SK-N-SH (cell line): ENCODE results near the gene PIP4K2B. TPM values are rescaled to one million over a fixed set of nuclear protein-coding genes. Genes with fewer than 3 reads are reported as not detected.

Source experiments
- CTCF ChIA-PET: fragments of 300-600, 350-600 bp; formaldehyde crosslinking; extraction: SDS; loops from one replicate; lab custom pipeline; 2021; lab: Yijun Ruan, JAX
- POLR2A ChIA-PET: fragments of 350-600 bp; sonication (Branson Sonifier 250); formaldehyde crosslinking; extraction: SDS; loops from one replicate; lab custom pipeline; 2020; ENCODE audit warnings: antibody characterized with exemption, inconsistent platforms; lab: Yijun Ruan, JAX
- DNase-seq: peaks from one replicate; pipeline ENCODE4 v3.0.0; 2012
- H2AFZ ChIP-seq: fragments of 200-600 bp; sonication (generic); 2 replicates; pipeline ENCODE4 v1.8.1; 2016; ENCODE audit warnings: antibody characterized with exemption, mild to moderate bottlenecking, low read depth
- H3F3A ChIP-seq: fragments of 200-600 bp; sonication (generic); replicated peaks from 2 replicates; pipeline ENCODE3; 2016; ENCODE audit warnings: antibody characterized with exemption, mild to moderate bottlenecking; ENCODE audit not compliant: insufficient read depth
- H3K27ac ChIP-seq, 2 experiments: fragments of 200-500 bp in 1 of 2; fragments of 200-600 bp in 1 of 2; sonication (Bioruptor generic) in 1 of 2; sonication (generic), shearing (Covaris generic) in 1 of 2; 2 replicates each; pipeline versions ENCODE4 v1.5.1 to v1.6.1; 2014 to 2016; ENCODE audit warnings: low read depth in 2 of 2, inconsistent platforms in 1 of 2, low read length in 1 of 2, mild to moderate bottlenecking in 1 of 2, mixed read lengths in 1 of 2
- H3K27me3 ChIP-seq: fragments of 200-600 bp; sonication (generic), shearing (Covaris generic); 2 replicates; pipeline ENCODE4 v1.6.1; 2016; ENCODE audit warnings: mixed run types; ENCODE audit not compliant: insufficient read depth
- H3K36me3 ChIP-seq, 2 experiments: fragments of 200-500 bp in 1 of 2; fragments of 200-600 bp in 1 of 2; sonication (Bioruptor generic) in 1 of 2; sonication (generic) in 1 of 2; replicated peaks in 1 of 2; 2 replicates each; pipeline versions ENCODE3 to v1.5.1; 2014 to 2016; ENCODE audit warnings: low read length in 1 of 2, mild to moderate bottlenecking in 1 of 2; ENCODE audit not compliant: insufficient read depth in 2 of 2, control insufficient read depth in 1 of 2
- H3K4me1 ChIP-seq, 2 experiments: fragments of 200-500 bp in 1 of 2; fragments of 200-600 bp in 1 of 2; sonication (Bioruptor generic) in 1 of 2; sonication (generic), shearing (Covaris generic) in 1 of 2; 2 replicates each; pipeline versions ENCODE4 v1.5.1 to v1.6.1; 2014 to 2016; ENCODE audit warnings: low read depth in 1 of 2, low read length in 1 of 2, mixed run types in 1 of 2; ENCODE audit not compliant: insufficient read depth in 2 of 2, control insufficient read depth in 1 of 2
- H3K4me2 ChIP-seq: fragments of 200-600 bp; sonication (generic), shearing (Covaris generic); 2 replicates; pipeline ENCODE4 v1.6.1; 2017; ENCODE audit warnings: mixed run types
- H3K4me3 ChIP-seq, 2 experiments: fragments of 200-500 bp in 1 of 2; fragments of 200-600 bp in 1 of 2; sonication (Bioruptor generic) in 1 of 2; sonication (generic), shearing (Covaris generic) in 1 of 2; 2 replicates each; pipeline versions ENCODE4 v1.5.1 to v1.8.1; 2014 to 2016; ENCODE audit warnings: low read depth in 2 of 2, inconsistent platforms in 1 of 2, low read length in 1 of 2, mild to moderate bottlenecking in 1 of 2, mixed read lengths in 1 of 2, moderate library complexity in 1 of 2
- H3K79me2 ChIP-seq: fragments of 200-600 bp; sonication (generic); 2 replicates; pipeline ENCODE4 v1.8.1; 2017; ENCODE audit warnings: mild to moderate bottlenecking; ENCODE audit not compliant: insufficient read depth
- H3K9ac ChIP-seq: fragments of 200-600 bp; sonication (generic); 2 replicates; pipeline ENCODE4 v1.6.1; 2017; ENCODE audit warnings: mixed run types
- H3K9me2 ChIP-seq: fragments of 200-600 bp; sonication (generic); 2 replicates; pipeline ENCODE4 v1.6.1; 2017; ENCODE audit warnings: mixed run types
- H3K9me3 ChIP-seq: fragments of 200-600 bp; sonication (generic); 2 replicates; pipeline ENCODE4 v1.6.1; 2017; ENCODE audit warnings: mixed run types, mild to moderate bottlenecking, moderate library complexity
- H4K20me1 ChIP-seq: fragments of 200-600 bp; sonication (generic); 2 replicates; pipeline ENCODE4 v1.6.1; 2017; ENCODE audit warnings: mild to moderate bottlenecking, mixed run types; ENCODE audit not compliant: insufficient read depth
- NFIC ChIP-seq: IDR thresholded peaks from 2 replicates; pipeline ENCODE4 v1.4.0; 2012; ENCODE audit warnings: borderline replicate concordance
- REST ChIP-seq: IDR thresholded peaks from 2 replicates; pipeline ENCODE4 v1.6.1; 2012; ENCODE audit warnings: mild to moderate bottlenecking, low read depth, low read length, moderate library complexity
- USF1 ChIP-seq: IDR thresholded peaks from 2 replicates; pipeline ENCODE4 v1.4.0; 2012; ENCODE audit warnings: low read depth, borderline replicate concordance
- ZBTB33 ChIP-seq: IDR thresholded peaks from 2 replicates; pipeline ENCODE4 v1.4.0; 2012; ENCODE audit warnings: low read depth, borderline replicate concordance
- WGBS: methylation state at CpG from one replicate; pipeline ENCODE4 v1.1.6; 2017; ENCODE audit warnings: low lambda C conversion rate; 5-methylcytosine and 5-hydroxymethylcytosine counted together
- polyA plus RNA-seq, 3 experiments: library from polyadenylated mRNA; depleted of rRNA; stranded (reverse); fragments of >200 nt; gene quantifications; 2 replicates each; pipeline ENCODE4 v1.2.3, GENCODE V29; 2012
- TF ChIP-seq, protein P1 (sequence below): fragments of 150-350 bp; IDR thresholded peaks from 2 replicates; pipeline ENCODE4 v1.6.1; 2016; ENCODE audit warnings: mild to moderate bottlenecking, low read depth, low read length

PIP4K2B gene
- polyA plus RNA-seq, 1 of the 3 experiments (the other 2 are of a cell fraction), result 29.8 TPM

GRCh38 chr17:38786372-38786771 is 13.0 kb downstream of the PIP4K2B start (continued):
- no peak for TF ChIP-seq ZBTB33
- no peak for TF ChIP-seq REST
- TF ChIP-seq NFIC, result no peak

- Histone ChIP-seq H3K9me3 (no peaks in the 10 kb centered on the region), H4K20me1 (peaks cover 15% of the 10 kb centered on the region), H3K9ac (no peak overlapping the region)
- TF ChIP-seq, protein P1, sequence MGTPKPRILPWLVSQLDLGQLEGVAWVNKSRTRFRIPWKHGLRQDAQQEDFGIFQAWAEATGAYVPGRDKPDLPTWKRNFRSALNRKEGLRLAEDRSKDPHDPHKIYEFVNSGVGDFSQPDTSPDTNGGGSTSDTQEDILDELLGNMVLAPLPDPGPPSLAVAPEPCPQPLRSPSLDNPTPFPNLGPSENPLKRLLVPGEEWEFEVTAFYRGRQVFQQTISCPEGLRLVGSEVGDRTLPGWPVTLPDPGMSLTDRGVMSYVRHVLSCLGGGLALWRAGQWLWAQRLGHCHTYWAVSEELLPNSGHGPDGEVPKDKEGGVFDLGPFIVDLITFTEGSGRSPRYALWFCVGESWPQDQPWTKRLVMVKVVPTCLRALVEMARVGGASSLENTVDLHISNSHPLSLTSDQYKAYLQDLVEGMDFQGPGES, result no peak
- no peak for TF ChIP-seq USF1
- TF ChIP-seq, all 33 proteins: peak for 0
- no peak overlapping the region for H2AFZ ChIP-seq
- H3K36me3 ChIP-seq, result peaks cover 41 to 70% of the 10 kb centered on the region in 2 experiments
- no peaks in the 10 kb centered on the region for H3K27me3 ChIP-seq
- no peaks in the 10 kb centered on the region for H3K9me2 ChIP-seq
- ChIA-PET POLR2A (no interaction called here), CTCF (no interaction called here)
- no peak overlapping the region for H3K27ac ChIP-seq
- H3K4me1 ChIP-seq, result peaks cover 0 to 4% of the 10 kb centered on the region in 2 experiments; a peak in 1 of 4 replicates
- peaks cover 2% of the 10 kb centered on the region for H3F3A ChIP-seq
- 94% methylated on average over 3 of the region's 3 CpGs for WGBS
- no peak for DNase-seq
- no peak overlapping the region for H3K4me2 ChIP-seq
- no peak overlapping the region for H3K4me3 ChIP-seq
- peaks cover 29% of the 10 kb centered on the region for H3K79me2 ChIP-seq
These were observed 16.1 kb downstream of the PIP4K2B start for GRCh38 chr17:38783227-38783626.
